ENCODE data around the gene ELK1.
A peak's percentile ranks its signal among the peaks of the same experiment; 100 is the strongest.
"Not testable (repeated sequence)": the region's sequence is repeated elsewhere in the genome, so short reads cannot be mapped to it uniquely, and the experiment has no call there.

ELK1 gene

DNA sequence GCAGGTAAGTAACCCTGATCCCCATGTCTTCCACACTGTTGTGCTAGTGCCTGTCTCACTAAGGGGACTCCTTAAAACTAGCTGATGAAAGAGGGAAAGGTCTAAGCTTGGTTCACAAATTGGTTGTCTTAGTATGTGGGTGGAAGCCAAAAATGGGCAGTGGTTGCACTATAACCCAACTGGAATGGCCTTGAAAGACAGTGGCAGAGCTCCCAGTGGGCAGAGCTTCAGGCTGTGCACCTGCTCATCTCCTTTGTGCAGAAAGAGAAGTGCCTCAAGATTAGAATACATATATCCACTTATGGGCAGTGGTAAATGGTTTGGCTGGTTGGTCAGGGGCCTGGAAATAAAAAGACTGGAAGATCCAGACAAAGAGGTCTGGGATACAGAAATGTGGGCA is 37.9 kb downstream of the ELK1 start:
- DNase-seq, result no peak

DNA sequence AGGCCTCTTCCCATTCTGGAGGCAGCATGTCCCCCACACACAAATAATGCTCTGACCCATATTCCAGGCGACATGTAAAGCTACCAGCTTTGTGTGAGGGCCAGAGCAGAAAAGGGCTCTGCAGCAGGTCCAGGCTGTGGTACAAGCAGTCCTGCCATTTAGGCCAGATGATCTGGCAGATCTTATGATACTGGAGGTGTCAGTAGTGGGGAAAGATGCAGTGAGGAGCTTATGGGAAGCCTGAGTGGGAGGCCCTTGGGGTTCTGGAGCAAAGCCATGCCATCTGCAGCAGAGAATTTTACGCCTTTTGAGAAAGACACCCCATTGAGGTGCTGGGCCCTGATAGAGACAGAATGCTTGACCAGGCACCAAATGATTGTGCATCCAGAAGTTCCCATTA is 38.4 kb downstream of the ELK1 start:
- no peak for DNase-seq

DNA sequence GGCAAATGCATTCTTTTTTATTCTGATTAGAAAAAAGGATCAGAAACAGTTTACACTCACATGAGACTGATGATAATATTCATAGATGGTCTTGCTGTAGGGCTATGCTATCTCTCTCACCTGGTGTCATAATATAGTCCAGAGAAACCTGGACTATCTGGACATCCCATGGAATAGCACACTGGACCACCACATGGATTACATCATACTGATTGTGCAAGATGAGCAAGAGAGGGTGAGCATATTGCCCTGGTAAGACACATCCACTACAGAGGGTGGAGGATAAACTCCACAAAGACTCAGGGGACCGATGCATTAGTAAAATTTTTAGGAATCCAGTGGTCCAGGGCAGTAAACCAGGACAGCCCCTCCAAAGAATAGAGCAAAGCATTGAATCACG is 38.9 kb downstream of the ELK1 start:
- no peak for DNase-seq

DNA sequence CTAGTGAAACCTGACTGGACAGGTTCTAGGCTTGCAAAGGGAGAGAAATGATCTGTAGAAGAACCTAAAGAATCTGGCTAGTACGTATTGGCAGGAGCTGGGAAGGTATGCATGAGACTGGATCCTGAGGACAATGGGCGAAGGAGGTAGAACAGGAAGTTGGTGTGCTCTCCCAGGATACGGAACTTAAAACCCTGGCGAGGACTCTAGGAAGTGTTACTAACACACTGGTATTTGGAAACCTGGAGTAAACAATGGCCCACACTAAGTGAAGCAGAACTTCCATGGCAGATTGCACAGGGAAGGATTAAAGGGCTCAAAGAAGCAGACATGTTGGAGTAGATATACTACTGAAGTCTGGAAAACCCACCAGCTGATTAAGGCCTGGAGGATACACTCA is 39.9 kb downstream of the ELK1 start:
- DNase-seq, result no peak

DNA sequence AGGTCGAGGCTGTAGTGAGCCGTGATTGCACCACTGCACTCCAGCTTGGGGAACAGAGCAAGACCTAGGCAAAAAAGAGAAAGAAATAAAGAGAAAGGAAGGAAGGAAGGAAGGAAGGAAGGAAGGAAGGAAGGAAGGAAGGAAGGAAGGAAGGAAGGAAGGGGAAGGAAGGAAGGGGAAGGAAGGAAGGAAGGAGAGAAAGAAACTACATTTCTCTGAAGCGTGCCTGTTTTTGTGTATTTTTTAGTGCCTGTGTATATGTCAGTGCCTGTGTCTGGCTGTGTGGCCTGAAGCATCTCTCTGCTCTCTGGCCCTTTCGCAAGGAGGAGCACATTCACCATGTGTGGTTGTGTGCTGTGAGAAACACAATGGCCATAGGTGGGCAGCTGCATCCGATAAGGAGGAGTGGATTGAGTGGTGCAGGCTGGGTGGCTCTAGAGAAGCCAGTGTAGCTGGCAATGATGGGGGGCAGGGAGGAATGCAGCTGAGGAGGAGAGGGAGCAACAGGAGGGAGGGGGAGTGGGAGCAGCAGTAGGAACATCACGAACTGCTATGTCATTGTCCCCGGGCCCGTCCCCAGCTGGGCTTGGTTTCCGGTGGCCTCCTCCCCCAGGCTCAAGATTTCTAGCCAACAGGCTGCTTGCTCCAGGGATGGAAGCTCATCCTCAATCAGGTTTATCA is 42.1 kb downstream of the ELK1 start:
- peak in 6 of 56 donors; percentile 4 to 51 (median 10) for DNase-seq

DNA sequence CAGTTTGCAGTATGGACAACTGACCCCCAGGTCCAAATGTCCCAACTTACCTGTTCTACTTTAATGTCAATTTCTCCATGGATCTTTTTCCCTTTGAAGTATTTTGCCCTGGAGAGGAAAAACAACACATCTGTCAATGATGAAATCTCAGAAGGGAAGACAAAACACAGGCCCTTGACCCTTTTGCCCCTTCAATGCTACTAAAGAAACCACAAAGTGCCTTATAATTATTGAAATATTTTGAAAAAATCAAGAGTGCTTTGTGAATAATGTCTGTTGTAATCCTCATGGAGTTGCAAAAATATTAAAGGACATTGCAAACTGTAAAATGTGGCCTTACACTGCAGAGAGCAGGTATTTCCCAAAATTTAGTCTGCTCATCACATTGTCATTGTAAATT is 43.3 kb downstream of the ELK1 start:
- no peak for DNase-seq

DNA sequence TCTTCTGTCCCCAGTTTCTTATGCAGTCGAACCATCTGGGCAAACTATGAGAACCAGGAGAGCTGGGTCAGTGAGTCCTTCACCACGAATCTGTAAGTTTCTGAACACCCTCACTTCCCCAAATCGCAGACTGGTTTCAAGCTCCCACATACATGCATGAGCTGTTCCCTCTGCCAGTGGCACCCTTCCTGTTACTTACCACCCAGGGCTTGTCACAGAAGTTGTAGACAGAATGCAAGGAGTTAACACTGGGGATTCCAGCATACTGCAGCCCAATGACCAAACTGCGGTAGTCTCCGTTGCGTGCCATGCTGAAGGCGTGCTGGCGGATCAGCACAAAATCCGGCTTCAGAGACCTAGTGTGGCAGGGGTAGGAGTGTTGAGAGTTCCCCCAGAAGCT is 45.3 kb downstream of the ELK1 start:
- no peak for DNase-seq

DNA sequence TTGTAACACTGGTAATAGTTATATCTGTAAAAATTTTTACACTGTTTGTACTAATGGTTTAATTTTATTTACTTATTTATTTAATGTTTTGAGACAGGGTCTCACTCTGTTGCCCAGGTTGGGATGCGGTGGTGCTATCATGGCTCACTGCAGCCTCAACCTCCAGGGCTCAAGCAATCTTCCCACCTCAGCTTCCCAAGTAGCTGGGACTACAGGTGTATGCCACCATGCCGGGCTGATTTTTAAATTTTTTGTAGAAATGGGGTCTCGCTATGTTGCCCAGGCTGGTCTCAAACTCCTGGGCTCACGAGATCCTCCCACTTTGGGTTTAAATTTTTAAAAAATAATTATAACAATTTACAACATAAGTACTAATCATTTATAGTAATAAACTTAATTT is 47.2 kb downstream of the ELK1 start:
- not testable (repeated sequence) for DNase-seq

DNA sequence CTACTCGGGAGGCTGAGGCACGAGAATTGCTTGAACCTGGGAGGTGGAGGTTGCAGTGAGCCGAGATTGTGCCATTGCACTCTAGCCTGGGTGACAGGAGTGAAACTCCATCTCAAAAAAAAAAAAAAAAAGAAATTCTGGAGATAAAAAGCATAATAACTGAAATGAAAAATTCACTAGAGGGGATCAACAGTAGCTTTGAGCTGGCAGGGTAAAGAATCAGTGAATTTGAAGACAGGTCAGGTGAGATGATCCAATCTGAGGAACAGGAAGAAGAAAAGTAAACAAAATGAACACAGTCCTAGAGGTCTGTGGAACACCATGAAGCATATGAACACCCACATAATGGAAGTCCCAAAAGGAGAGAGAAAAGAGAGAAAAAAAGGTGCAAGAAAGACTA is 53.1 kb downstream of the ELK1 start:
- no peak for DNase-seq

DNA sequence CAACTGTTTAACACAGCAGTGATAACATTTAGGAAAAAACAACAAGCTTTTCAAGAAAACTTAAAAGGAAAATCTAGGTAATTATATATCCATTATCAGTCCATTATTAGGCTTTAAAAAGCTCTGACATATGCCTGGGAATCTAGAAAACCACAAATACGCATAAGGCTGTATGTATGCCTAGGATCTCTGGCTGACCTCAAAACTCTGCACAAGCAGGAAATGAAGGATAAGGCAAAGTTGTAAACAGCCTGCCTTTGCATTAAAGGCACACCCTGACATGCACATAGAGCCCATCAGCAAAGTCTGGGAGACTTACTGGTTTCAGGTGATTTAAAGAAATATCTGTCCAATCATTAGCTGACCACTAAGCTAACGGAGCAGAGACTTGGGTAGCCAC is 54.1 kb downstream of the ELK1 start:
- DNase-seq, result no peak

DNA sequence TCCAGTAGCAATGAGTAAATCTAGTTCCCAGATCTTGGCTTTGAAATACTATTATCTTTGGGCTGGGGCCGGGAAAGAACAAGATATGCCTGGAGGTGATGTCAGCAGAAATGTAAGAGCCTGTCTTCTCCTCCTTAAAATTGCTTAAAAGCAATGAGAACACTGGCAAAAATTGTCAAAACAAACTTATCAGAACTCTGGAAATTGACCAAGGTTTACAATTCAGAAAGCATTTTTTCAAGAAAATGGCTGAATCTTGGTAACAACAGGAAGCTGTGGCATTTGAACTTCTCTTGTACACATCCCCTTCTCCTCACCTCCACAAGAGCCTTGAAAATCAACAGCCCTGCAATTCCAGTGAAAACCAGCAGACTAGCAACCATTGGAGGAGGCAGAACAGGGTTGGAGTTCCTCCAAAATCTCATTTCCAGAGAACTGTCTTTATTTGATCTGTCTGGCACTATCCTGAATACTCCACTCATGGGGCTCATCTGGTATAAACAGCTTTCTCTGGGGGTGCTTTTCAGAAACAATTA is 54.6 kb downstream of the ELK1 start:
- DNase-seq, result no peak

DNA sequence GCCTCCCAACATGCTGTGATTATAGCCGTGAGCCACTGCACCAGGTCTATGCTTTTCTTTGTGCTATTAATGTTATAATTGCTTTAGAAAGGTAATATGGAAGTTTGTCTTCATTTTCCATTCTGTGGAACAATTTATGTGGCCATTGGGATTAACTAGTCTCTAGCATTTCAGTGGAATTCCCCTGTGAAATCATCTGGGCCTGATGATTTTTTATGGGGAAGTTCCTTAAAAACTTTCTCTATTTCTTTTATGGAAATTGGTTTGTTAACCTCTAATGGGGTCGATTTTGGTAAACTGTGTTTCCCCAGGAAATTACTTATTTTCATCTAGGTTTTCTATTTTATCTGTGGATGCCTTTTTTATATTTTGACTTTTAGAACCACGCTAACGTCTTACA is 56.8 kb downstream of the ELK1 start:
- no peak for DNase-seq

DNA sequence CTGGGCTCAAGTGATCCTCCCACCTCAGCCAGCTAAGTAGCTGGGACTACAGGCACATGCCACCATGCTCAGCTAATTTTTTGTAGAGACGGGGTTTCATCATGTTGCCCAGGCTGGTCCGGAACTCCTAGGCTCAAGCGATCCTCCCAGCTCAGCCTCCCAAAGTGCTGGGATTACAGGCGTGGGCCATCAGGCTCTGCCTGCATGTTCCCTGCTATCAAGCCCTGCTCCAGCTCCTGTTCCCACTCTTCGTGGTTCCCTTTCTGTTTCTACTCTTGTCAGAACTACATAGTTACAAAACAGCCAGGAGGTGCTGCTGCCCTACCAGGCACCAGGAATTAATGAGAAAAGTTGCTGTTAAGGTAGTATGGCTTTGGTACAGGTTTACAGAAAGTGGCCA is 59.4 kb downstream of the ELK1 start:
- DNase-seq, result no peak

DNA sequence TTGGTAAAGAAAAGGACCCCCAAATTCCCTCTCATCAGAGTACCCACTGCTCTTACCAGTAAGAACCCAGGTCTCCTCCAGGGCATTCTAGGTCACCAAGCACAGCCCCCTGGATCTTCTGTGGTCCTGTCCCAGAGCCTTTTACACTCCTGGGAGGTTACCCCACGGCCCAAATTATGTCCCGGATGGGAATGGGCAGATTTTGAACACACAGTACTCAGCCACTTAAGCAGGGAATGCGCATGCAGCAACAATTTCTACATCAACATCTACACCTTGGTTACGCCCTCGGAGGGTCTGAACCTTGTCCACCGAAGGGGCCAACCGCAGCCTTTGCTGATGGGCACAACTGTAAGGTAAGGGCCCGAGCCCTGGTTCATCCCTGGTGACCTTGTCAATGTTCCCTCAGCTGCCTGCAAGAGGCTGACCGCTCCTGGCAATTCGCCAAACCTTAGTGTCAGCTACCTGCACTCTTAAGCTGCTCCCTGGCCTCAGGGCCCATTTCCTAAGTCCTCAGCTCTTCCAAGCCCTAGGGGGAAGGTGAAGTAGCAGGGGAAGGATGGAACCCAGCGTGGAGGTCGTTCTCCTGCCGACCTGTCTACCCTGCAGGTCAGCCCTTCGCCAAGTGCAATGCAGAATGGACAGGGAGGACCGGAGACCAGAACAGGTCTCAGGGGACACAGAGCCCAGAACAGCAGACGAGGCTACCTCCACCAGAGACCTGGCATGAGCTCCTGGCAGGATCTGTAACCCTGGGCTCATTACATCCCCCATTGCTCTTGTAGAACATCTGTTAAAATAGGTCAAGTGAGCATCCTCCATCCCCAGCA is 62.2 kb downstream of the ELK1 start:
- no peak for DNase-seq

DNA sequence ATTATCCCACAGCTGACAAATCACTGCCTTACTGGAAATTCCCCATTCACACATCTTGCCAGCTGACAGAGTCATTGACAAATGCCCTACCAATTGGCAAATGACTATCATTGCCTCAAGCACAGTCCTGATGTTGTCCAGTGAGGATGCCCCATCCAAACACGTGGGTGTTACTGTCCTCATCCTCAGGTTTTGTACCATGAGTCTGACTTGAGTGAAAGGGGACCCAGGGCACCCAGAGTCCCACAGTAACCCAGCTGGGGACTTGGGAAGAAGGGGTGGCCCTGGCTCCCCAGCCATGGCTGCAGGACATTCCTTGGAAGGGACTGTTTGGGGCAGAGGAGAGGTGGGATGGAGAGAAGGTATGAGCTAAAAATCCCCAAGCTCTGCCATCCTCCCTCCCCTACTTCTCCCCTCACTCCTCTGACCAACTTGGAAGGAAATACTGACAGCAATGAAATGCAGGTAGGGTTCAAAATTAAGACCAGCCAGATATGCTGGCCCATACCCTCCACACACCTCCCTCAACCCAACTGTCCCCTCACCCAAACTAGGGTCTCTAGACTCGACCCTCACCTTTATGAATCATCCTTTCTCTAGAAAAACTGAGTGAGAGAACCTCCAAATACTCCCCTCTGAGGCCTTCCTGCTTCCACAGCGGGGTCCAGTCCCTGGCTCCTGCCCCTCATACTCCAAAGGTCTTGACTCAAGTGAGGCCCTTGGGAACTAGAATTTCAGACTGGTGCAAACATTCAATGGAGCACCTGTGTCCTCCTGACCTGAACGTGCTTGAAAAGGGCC is 63.1 kb downstream of the ELK1 start:
- DNase-seq, result no peak

DNA sequence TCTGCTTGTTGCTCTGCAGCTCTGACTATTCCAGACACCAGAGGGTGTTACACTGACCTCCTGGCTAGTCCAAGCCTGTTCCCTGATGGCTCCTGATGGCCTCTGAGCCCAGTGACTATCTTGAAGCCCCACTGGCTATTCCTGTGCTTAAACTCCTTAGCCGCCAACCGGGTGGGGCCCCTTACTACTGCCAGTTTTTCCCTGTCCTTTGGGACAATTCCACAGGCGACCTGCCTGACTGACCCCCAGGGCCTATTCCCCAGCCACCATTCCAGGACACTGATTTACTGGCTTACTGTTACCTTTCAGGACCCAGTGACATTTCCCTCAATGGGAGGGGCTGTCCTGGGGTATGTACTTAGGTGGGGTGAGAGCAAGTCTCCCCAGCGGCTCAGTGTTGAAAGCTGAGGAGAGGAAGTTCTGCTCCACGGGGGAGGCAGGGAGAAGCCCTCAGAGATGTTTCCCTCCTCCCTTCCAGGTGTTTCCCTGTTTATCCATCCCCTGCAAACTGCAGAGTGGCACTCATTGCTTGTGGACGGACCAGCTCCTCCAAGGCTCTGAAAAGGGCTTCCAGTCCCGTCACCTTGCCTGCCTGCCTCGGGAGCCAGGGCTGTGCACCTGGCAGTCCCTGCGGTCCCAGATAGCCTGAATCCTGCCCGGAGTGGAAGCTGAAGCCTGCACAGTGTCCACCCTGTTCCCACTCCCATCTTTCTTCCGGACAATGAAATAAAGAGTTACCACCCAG is 64.1 kb downstream of the ELK1 start:
- no peak for DNase-seq
